K562 (cell line): ENCODE measurements around the gene ZNF460. TPM values are rescaled to one million over a fixed set of nuclear protein-coding genes. Genes with fewer than 3 reads are reported as not detected.
A peak's percentile ranks its signal among the peaks of the same experiment; 100 is the strongest.

Experiments used
- BACH1 ChIP-seq: fragments of 200-800 bp; sonication (Bioruptor generic); IDR thresholded peaks from 2 replicates; pipeline ENCODE4 v1.6.1; 2016; ENCODE audit warnings: missing genetic modification characterization, missing compliant biosample characterization
- BRCA1 ChIP-seq, 2 experiments: fragments of 450-650 bp in 1 of 2; sonication (generic) in 1 of 2; formaldehyde crosslinking in 1 of 2; IDR thresholded peaks; 2 replicates each; pipeline versions ENCODE4 v1.5.0 to v1.6.1; 2017 to 2020; ENCODE audit warnings: mild to moderate bottlenecking in 1 of 2, missing genetic modification reagents in 1 of 2
- C11orf30 ChIP-seq: fragments of 450-650 bp; IDR thresholded peaks from 2 replicates; pipeline ENCODE4 v1.6.1; 2016; ENCODE audit warnings: low read depth, mild to moderate bottlenecking
- EGR1 ChIP-seq: fragments of 450-650 bp; conservative IDR thresholded peaks from 2 replicates; pipeline ENCODE4 v1.6.1; 2017; ENCODE audit warnings: mild to moderate bottlenecking
- EHMT2 ChIP-seq: fragments of 450-650 bp; IDR thresholded peaks from 2 replicates; pipeline ENCODE4 v1.6.1; 2018; ENCODE audit warnings: antibody characterized with exemption
- HDGF ChIP-seq: fragments of 450-650 bp; IDR thresholded peaks from 2 replicates; pipeline ENCODE4 v1.6.1; 2016
- KDM5B ChIP-seq: fragments of 200-600 bp; sonication (generic); IDR thresholded peaks from 2 replicates; pipeline ENCODE4 v1.6.1; 2012; ENCODE audit warnings: low read depth, mild to moderate bottlenecking, moderate library complexity, low read length, control low read depth, inconsistent platforms; ENCODE audit not compliant: insufficient replicate concordance
- POLR2A ChIP-seq: fragments of 450-650 bp; conservative IDR thresholded peaks from 2 replicates; pipeline ENCODE4 v1.6.1; 2016
- RBM22 ChIP-seq: fragments of 200-400 bp; formaldehyde crosslinking; IDR thresholded peaks from 2 replicates; pipeline ENCODE4 v1.6.1; 2018; ENCODE audit warnings: low read length, low read depth; ENCODE audit not compliant: poor library complexity, severe bottlenecking
- RERE ChIP-seq: sonication (generic); formaldehyde crosslinking; IDR thresholded peaks from 2 replicates; pipeline ENCODE4 v1.8.0; 2023; ENCODE audit warnings: missing genetic modification reagents, mild to moderate bottlenecking, borderline replicate concordance
- TAF9B ChIP-seq: fragments of 450-650 bp; IDR thresholded peaks from 2 replicates; pipeline ENCODE4 v1.6.1; 2018; ENCODE audit warnings: mild to moderate bottlenecking; ENCODE audit not compliant: partially characterized antibody
- XRCC3 ChIP-seq: fragments of 450-650 bp; IDR thresholded peaks from 2 replicates; pipeline ENCODE4 v1.6.1; 2017; ENCODE audit warnings: mild to moderate bottlenecking, moderate library complexity
- ZBTB8A ChIP-seq: fragments of 450-650 bp; IDR thresholded peaks from 2 replicates; pipeline ENCODE4 v1.6.1; 2018; ENCODE audit warnings: mild to moderate bottlenecking, moderate library complexity; ENCODE audit not compliant: partially characterized antibody
- ZNF263 ChIP-seq: sonication (generic); formaldehyde crosslinking; IDR thresholded peaks from 2 replicates; pipeline ENCODE4 v1.8.0; 2022; ENCODE audit warnings: mild to moderate bottlenecking, missing genetic modification reagents, borderline replicate concordance
- polyA plus RNA-seq, 8 experiments: library from polyadenylated mRNA; depleted of rRNA in 4 of 8; stranded (reverse) in 5 of 8; unstranded in 3 of 8; fragments of >200 nt; fragmentation: Nextera tagmentation in 2 of 8; fragmentation: Illumina TruSeq in 1 of 8; extraction: Ambion mirVana in 2 of 8; extraction: Trizol in 1 of 8; gene quantifications; 2 replicates each; pipeline versions ENCODE4 v1.2.1 to v1.2.3, GENCODE V29; 2011 to 2014; ENCODE audit warnings: inconsistent platforms in 1 of 8, missing spikeins in 1 of 8
- total RNA-seq, 7 experiments: library from RNA; depleted of rRNA in 6 of 7; stranded (reverse); fragments of >200 nt in 6 of 7; fragmentation: Illumina TruSeq in 2 of 7; extraction: Trizol in 2 of 7; gene quantifications; 2 replicates each; pipeline versions ENCODE4 v1.2.1 to v1.2.3, GENCODE V29; 2011 to 2021; ENCODE audit warnings: low replicate concordance in 1 of 7
- TF ChIP-seq, protein P1 (sequence below): fragments of 450-650 bp; conservative IDR thresholded peaks from 2 replicates; pipeline ENCODE4 v1.6.1; 2016; ENCODE audit warnings: missing genetic modification characterization, low read depth, mild to moderate bottlenecking, control low read depth, missing compliant biosample characterization
- TF ChIP-seq, protein P2 (sequence below): fragments of 250-450 bp; sonication (Bioruptor Pico); IDR thresholded peaks from 2 replicates; pipeline ENCODE4 v1.4.0; 2020; ENCODE audit warnings: mild to moderate bottlenecking, moderate library complexity
- TF ChIP-seq, protein P3 (sequence below): sonication (generic); IDR thresholded peaks from 2 replicates; pipeline ENCODE4 v1.6.1; 2016

ZNF460 gene
- total and polyA plus RNA-seq, 9 of the 15 experiments (the other 6 are each of a cell fraction or from before 2014, with no cell fraction given) = 0.45 to 36.2 (median 16.6) TPM

DNA sequence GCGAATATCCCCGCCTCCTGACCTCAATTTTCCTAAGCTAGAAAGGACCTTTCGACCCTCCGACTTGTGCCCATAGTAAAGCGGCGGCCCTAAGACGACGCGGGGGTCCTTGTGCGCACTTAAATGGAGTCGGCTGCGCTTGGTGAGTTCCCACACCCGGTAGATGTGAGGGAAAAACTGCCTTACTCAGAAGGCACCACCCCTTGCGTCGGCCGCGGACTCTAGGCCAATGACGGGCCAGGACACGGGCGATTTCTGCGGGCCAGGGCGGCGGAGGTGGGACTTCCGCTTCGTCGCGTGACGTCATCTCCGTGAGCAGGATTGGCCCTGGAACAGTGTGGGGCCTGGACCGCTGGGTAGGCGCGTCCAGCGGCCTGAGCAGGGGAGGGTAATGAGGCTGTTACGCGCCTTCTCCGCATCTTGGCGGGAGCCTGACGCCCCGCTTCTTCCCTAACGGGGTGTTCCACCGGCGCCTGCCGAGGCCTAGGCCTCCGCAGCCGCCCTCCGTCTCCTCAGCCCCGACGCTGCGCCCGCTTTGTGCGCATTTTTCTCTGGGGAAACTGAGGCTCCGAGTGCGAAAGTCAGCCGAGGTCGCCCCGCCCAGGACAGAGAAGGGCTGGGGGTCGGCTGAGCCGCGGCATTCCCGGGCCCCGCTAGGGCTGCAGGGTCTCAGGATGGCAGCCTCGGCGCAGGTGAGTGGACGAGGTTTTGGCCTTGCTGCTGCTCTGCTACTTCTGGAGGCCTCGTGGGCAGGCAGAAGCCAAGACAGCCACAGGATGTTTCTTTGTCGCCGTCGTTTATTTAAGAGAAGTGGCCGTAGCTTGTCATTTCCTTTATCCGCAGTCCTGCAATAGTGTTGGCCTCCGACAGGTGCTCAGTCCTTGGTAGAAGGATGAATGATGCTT is 40.1 kb downstream of the ZNF460 start, which contains the start of gene ZNF543 (continued):
- TF ChIP-seq RERE (CRISPR knock-in tag) (no peak), BACH1 (no peak), EGR1 (peak; percentile 30; the same call in 1 of the 2 replicates), EHMT2 (no peak), TAF9B (peak; percentile 56), XRCC3 (no peak), ZNF263 (CRISPR knock-in tag) (no peak), POLR2A (peak; percentile 81), C11orf30 (peak; percentile 62), BRCA1 (IDR thresholded peaks at IDR 0.05) (no peak), BRCA1 (CRISPR knock-in tag; IDR thresholded peaks at IDR 0.05) (no peak), KDM5B (peak; percentile 81), RBM22 (no peak), ZBTB8A (no peak), HDGF (no peak)
- TF ChIP-seq, protein P1, sequence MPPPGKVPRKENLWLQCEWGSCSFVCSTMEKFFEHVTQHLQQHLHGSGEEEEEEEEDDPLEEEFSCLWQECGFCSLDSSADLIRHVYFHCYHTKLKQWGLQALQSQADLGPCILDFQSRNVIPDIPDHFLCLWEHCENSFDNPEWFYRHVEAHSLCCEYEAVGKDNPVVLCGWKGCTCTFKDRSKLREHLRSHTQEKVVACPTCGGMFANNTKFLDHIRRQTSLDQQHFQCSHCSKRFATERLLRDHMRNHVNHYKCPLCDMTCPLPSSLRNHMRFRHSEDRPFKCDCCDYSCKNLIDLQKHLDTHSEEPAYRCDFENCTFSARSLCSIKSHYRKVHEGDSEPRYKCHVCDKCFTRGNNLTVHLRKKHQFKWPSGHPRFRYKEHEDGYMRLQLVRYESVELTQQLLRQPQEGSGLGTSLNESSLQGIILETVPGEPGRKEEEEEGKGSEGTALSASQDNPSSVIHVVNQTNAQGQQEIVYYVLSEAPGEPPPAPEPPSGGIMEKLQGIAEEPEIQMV = no peak
- TF ChIP-seq, protein P2, sequence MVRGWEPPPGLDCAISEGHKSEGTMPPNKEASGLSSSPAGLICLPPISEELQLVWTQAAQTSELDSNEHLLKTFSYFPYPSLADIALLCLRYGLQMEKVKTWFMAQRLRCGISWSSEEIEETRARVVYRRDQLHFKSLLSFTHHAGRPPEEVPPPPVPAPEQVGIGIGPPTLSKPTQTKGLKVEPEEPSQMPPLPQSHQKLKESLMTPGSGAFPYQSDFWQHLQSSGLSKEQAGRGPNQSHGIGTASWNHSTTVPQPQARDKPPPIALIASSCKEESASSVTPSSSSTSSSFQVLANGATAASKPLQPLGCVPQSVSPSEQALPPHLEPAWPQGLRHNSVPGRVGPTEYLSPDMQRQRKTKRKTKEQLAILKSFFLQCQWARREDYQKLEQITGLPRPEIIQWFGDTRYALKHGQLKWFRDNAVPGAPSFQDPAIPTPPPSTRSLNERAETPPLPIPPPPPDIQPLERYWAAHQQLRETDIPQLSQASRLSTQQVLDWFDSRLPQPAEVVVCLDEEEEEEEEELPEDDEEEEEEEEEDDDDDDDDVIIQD (CRISPR knock-in tag) = no peak
- TF ChIP-seq, protein P3, sequence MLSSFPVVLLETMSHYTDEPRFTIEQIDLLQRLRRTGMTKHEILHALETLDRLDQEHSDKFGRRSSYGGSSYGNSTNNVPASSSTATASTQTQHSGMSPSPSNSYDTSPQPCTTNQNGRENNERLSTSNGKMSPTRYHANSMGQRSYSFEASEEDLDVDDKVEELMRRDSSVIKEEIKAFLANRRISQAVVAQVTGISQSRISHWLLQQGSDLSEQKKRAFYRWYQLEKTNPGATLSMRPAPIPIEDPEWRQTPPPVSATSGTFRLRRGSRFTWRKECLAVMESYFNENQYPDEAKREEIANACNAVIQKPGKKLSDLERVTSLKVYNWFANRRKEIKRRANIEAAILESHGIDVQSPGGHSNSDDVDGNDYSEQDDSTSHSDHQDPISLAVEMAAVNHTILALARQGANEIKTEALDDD = no peak
